Neural crest cell (in vitro differentiated cells): Measurements from ENCODE around the gene SLN. TPM values are rescaled to one million over a fixed set of nuclear protein-coding genes. Genes with fewer than 3 reads are reported as not detected.

ENCODE experiments used
- DNase-seq: peaks from one replicate; pipeline ENCODE4 v3.0.0; 2021; ENCODE audit warnings: low read depth, mixed read lengths, low spot score
- H3K27ac Mint-ChIP-seq: one replicate; pipeline ENCODE4 v1.8.0; 2021; ENCODE audit warnings: mild to moderate bottlenecking, mixed read lengths; ENCODE audit not compliant: unreplicated experiment
- H3K27me3 Mint-ChIP-seq: 2 replicates; pipeline ENCODE4 v1.8.0; 2021; ENCODE audit warnings: low read depth, mild to moderate bottlenecking, mixed read lengths
- H3K36me3 Mint-ChIP-seq: 2 replicates; pipeline ENCODE4 v1.8.0; 2021; ENCODE audit warnings: low read depth, mild to moderate bottlenecking, mixed read lengths
- H3K4me1 Mint-ChIP-seq: 2 replicates; pipeline ENCODE4 v1.8.0; 2021; ENCODE audit warnings: mixed read lengths
- H3K4me3 Mint-ChIP-seq: one replicate; pipeline ENCODE4 v1.8.0; 2021; ENCODE audit warnings: mild to moderate bottlenecking, mixed read lengths
- H3K9me3 Mint-ChIP-seq: 2 replicates; pipeline ENCODE4 v1.8.0; 2021; ENCODE audit warnings: mixed read lengths
- total RNA-seq: library from RNA; stranded (reverse); gene quantifications from 2 replicates; pipeline ENCODE4 v1.2.1, GENCODE V29; 2021
- TF ChIP-seq, protein P1 (sequence below): fragments of 200-600 bp; sonication (generic); conservative IDR thresholded peaks from 2 replicates; pipeline ENCODE4 v1.5.0; 2021; ENCODE audit warnings: antibody characterized with exemption, mild to moderate bottlenecking

Gene SLN
- total RNA-seq, 1 donor from 2014 or later: not detected

DNA sequence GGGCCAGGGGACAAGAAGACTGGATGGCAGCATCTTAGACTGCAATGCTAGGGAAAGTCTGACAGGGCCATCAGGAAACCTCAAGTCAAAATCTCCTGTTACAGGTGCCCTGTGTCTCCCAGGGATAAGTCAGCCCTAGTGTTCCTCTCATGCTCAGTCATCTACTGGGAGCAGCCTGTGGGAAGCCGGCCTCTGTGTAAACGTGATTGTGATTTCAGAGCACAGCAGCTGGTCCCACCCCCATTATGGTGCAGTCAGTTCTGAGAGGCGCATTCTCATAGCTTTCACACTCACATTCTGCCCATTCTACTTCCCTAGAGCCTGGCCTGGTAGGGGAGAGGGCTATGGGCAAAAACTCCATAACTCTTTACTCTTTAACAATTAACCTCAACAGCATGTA is 7.2 kb upstream of the SLN start:
- Mint-ChIP-seq H3K36me3 (no peaks in the 10 kb centered on the region), H3K9me3 (no peaks in the 10 kb centered on the region), H3K27me3 (peaks cover 5% of the 10 kb centered on the region), H3K4me3 (no peak overlapping the region), H3K27ac (no peak overlapping the region), H3K4me1 (no peaks in the 10 kb centered on the region)
- TF ChIP-seq, protein P1, sequence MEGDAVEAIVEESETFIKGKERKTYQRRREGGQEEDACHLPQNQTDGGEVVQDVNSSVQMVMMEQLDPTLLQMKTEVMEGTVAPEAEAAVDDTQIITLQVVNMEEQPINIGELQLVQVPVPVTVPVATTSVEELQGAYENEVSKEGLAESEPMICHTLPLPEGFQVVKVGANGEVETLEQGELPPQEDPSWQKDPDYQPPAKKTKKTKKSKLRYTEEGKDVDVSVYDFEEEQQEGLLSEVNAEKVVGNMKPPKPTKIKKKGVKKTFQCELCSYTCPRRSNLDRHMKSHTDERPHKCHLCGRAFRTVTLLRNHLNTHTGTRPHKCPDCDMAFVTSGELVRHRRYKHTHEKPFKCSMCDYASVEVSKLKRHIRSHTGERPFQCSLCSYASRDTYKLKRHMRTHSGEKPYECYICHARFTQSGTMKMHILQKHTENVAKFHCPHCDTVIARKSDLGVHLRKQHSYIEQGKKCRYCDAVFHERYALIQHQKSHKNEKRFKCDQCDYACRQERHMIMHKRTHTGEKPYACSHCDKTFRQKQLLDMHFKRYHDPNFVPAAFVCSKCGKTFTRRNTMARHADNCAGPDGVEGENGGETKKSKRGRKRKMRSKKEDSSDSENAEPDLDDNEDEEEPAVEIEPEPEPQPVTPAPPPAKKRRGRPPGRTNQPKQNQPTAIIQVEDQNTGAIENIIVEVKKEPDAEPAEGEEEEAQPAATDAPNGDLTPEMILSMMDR: no peak
- DNase-seq: no peak

DNA sequence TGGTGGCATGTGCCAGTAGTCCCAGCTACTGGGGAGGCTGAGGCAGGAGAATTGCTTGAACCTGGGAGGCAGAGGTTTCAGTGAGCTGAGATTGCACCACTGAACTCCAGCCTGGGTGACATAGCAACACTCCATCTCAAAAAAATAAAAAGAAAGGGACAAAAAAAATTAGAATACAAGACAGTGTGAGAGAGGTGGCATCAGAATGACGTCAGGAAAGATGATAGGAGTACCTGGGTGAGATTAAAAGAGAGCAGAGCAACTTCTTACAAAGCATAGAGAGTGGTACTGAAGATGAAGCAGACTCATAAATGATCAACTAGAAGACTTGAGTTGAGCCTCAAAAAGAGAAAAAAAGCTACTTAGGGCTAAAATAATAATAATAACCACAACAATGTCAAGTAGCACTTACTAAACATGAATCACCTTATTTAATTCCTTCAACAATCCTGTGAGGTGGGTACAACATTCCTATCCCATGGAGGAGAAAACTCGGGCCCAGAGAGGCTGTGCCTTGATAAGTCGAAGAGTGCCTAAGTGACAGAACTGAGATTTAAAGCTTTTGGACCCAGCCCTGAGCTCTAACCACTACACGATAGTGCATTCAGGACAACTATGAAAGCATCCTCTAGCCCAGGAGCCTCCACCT is 5.2 kb upstream of the SLN start:
- Mint-ChIP-seq H3K27me3 (peaks cover 8% of the 10 kb centered on the region), H3K4me3 (no peak overlapping the region), H3K27ac (no peak overlapping the region), H3K4me1 (peaks cover 10% of the 10 kb centered on the region), H3K9me3 (no peaks in the 10 kb centered on the region), H3K36me3 (no peaks in the 10 kb centered on the region)
- TF ChIP-seq, protein P1: no peak
- DNase-seq: no peak

DNA sequence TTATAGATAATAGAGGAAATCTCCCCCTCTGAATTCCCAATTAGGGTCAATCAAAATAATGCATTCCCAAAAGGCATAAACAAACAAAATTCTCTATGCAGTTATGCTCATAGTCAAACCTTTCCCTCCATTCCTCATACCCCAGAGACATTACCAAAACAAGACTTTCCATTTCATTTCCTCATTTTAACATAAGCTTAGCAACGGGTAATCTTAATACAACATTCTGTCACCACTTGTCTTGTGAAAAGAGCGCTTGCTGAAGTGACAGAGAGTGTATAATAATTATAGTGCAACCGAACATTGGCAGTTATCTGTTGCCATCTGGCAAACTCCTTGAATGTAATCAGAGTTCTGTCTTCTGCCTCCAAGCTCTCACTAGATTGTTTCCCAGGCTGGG is 1.2 kb upstream of the SLN start:
- H3K4me1 Mint-ChIP-seq: peaks cover 10% of the 10 kb centered on the region
- H3K9me3 Mint-ChIP-seq: no peaks in the 10 kb centered on the region
- no peak for DNase-seq
- peaks cover 16% of the 10 kb centered on the region for H3K27me3 Mint-ChIP-seq
- H3K36me3 Mint-ChIP-seq: no peaks in the 10 kb centered on the region
- H3K27ac Mint-ChIP-seq: no peak overlapping the region
- H3K4me3 Mint-ChIP-seq: no peak overlapping the region
- TF ChIP-seq, protein P1: no peak

DNA sequence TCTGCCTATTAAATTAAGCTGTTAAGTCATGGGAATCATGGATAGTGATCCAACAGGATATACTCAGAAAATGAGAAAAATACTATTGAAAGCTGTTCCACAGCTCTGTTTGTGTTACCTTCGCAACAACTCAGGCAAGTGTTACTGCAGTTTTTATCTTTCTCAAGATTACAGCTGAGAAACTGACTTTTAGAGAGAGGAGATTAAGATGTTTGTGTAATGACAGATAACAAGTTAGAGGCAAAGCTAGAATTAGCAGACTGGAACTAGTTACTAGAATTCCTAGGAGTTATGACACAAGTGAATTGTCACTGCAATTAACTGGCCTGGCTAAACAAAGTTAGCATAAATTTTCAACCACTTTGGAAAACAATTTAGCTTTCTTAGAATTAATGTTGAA is 1.6 kb downstream of the SLN start:
- no peak for DNase-seq
- Mint-ChIP-seq H3K27me3 (peaks cover 16% of the 10 kb centered on the region), H3K4me1 (peaks cover 10% of the 10 kb centered on the region), H3K9me3 (no peaks in the 10 kb centered on the region), H3K36me3 (no peaks in the 10 kb centered on the region), H3K4me3 (no peak overlapping the region), H3K27ac (no peak overlapping the region)
- TF ChIP-seq, protein P1: no peak

DNA sequence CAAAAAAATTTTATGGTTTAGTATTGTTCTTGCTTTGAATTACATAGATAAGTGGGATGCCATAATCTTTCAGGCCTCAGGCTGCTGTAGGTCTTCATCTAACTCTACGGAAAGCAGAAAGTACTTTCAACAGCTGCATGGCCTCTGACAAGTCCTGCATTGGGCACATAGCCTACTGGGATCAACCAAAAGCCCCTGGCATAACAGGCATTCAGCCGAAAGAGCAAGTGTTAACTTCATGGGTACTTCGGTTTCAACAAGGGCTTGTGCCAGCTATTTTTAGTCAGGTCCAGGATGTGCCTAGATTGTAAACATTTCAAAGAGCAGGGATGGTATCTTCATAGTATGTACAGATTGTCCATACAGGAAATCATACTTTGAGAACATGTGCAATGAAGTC is 3.1 kb downstream of the SLN start:
- H3K27ac Mint-ChIP-seq: no peak overlapping the region
- DNase-seq: no peak
- peaks cover 10% of the 10 kb centered on the region for H3K4me1 Mint-ChIP-seq
- TF ChIP-seq, protein P1: no peak
- H3K9me3 Mint-ChIP-seq: no peaks in the 10 kb centered on the region
- H3K27me3 Mint-ChIP-seq: peaks cover 19% of the 10 kb centered on the region
- H3K36me3 Mint-ChIP-seq: no peaks in the 10 kb centered on the region
- no peak overlapping the region for H3K4me3 Mint-ChIP-seq
